ENCODE data around the gene RELCH. TPM values are rescaled to one million over a fixed set of nuclear protein-coding genes. Genes with fewer than 3 reads are reported as not detected.

The RELCH gene
- total and polyA plus RNA-seq, 2 of the 13 experiments (the other 11 are each of a cell fraction or from before 2014, with no cell fraction given): 5.6 to 31.7 TPM

DNA sequence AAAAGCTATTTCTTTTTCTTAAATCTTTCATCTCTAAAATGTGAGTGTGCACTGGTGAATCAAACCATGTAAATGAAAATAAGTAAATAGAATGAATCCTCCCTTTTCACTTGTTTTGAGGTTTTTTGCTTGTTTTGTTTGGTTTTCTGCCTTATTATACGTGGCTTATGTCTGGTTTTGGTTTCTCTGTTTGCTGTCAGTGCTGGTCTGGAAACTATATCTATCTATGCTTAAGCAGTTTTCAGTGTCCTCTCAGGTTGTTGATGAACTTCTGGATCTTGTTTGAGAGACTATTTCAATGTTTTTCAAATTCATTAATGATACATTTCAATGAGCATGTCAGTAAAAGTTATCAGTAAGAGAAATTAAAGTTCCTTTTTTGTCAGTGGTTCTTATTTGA, 90.0 kb downstream of the RELCH start:
- peaks cover 3 to 28% of the 10 kb centered on the region in 2 experiments for H3K36me3 ChIP-seq (replicated peaks in 1 of 2; ENCODE audit: control insufficient read depth in 1 of 2, insufficient read depth in 2 of 2, low read length in 2 of 2)
- ChIA-PET CTCF (ENCODE audit: low intra/inter-chr PET ratio, low total read pairs) (no interaction called here), POLR2A (no interaction called here)
- FAIRE-seq: no peak
- BruUV-seq (replicated peaks): no TSS peak
- H3K27me3 ChIP-seq (ENCODE audit: control insufficient read depth in 1 of 2, insufficient read depth in 2 of 2, low read length in 2 of 2): no peaks in the 10 kb centered on the region; a peak in 1 of 5 replicates
- H3K79me2 ChIP-seq (ENCODE audit: insufficient read depth, low read length): no peaks in the 10 kb centered on the region
- TF ChIP-seq IRF2 (CRISPR knock-in tag; IDR thresholded peaks at IDR 0.05): no peak
- no peak for TF ChIP-seq RFX3 (CRISPR knock-in tag; IDR thresholded peaks at IDR 0.05)
- no peak for TF ChIP-seq ZIK1 (CRISPR knock-in tag; IDR thresholded peaks at IDR 0.05; ENCODE audit: borderline replicate concordance, low read depth)
- no peak for TF ChIP-seq CEBPB (IDR thresholded peaks at IDR 0.05; ENCODE audit: borderline replicate concordance, low read depth, low read length)
- TF ChIP-seq FOSL2 (CRISPR knock-in tag; IDR thresholded peaks at IDR 0.05): no peak
- TF ChIP-seq RAD51 (IDR thresholded peaks at IDR 0.05; ENCODE audit: borderline replicate concordance): no peak
- TF ChIP-seq, protein P1, sequence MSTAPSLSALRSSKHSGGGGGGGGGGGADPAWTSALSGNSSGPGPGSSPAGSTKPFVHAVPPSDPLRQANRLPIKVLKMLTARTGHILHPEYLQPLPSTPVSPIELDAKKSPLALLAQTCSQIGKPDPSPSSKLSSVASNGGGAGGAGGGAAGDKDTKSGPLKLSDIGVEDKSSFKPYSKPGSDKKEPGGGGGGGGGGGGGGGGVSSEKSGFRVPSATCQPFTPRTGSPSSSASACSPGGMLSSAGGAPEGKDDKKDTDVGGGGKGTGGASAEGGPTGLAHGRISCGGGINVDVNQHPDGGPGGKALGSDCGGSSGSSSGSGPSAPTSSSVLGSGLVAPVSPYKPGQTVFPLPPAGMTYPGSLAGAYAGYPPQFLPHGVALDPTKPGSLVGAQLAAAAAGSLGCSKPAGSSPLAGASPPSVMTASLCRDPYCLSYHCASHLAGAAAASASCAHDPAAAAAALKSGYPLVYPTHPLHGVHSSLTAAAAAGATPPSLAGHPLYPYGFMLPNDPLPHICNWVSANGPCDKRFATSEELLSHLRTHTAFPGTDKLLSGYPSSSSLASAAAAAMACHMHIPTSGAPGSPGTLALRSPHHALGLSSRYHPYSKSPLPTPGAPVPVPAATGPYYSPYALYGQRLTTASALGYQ (CRISPR knock-in tag; IDR thresholded peaks at IDR 0.05): no peak
- TF ChIP-seq FOXC1 (CRISPR knock-in tag; IDR thresholded peaks at IDR 0.05; ENCODE audit: borderline replicate concordance): no peak
- TF ChIP-seq, protein P2, sequence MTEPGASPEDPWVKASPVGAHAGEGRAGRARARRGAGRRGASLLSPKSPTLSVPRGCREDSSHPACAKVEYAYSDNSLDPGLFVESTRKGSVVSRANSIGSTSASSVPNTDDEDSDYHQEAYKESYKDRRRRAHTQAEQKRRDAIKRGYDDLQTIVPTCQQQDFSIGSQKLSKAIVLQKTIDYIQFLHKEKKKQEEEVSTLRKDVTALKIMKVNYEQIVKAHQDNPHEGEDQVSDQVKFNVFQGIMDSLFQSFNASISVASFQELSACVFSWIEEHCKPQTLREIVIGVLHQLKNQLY (CRISPR knock-in tag; IDR thresholded peaks at IDR 0.05): no peak
- TF ChIP-seq RFX5 (IDR thresholded peaks at IDR 0.05; ENCODE audit: low read depth, low read length): no peak
- TF ChIP-seq ZBTB38 (CRISPR knock-in tag; IDR thresholded peaks at IDR 0.05): no peak
- TF ChIP-seq NFATC3 (CRISPR knock-in tag; IDR thresholded peaks at IDR 0.05): no peak
- TF ChIP-seq CHD2 (IDR thresholded peaks at IDR 0.05; ENCODE audit: low read depth, low read length): no peak
- no peak for TF ChIP-seq ZSCAN20 (CRISPR knock-in tag; IDR thresholded peaks at IDR 0.05; ENCODE audit: borderline replicate concordance)
- TF ChIP-seq DMAP1 (CRISPR knock-in tag; IDR thresholded peaks at IDR 0.05): no peak
- TF ChIP-seq, protein P3, sequence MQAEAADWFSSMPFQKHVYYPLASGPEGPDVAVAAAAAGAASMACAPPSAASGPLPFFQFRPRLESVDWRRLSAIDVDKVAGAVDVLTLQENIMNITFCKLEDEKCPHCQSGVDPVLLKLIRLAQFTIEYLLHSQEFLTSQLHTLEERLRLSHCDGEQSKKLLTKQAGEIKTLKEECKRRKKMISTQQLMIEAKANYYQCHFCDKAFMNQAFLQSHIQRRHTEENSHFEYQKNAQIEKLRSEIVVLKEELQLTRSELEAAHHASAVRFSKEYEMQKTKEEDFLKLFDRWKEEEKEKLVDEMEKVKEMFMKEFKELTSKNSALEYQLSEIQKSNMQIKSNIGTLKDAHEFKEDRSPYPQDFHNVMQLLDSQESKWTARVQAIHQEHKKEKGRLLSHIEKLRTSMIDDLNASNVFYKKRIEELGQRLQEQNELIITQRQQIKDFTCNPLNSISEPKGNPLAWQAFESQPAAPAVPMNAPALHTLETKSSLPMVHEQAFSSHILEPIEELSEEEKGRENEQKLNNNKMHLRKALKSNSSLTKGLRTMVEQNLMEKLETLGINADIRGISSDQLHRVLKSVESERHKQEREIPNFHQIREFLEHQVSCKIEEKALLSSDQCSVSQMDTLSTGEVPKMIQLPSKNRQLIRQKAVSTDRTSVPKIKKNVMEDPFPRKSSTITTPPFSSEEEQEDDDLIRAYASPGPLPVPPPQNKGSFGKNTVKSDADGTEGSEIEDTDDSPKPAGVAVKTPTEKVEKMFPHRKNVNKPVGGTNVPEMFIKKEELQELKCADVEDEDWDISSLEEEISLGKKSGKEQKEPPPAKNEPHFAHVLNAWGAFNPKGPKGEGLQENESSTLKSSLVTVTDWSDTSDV (CRISPR knock-in tag; IDR thresholded peaks at IDR 0.05): no peak
- TF ChIP-seq ZNF776 (CRISPR knock-in tag; IDR thresholded peaks at IDR 0.05): no peak
- no peak for TF ChIP-seq ZC3H13 (CRISPR knock-in tag; IDR thresholded peaks at IDR 0.05)
- TF ChIP-seq KAT8 (CRISPR knock-in tag; IDR thresholded peaks at IDR 0.05): no peak
- H3K4me2 ChIP-seq (ENCODE audit: low read depth, low read length): no peak overlapping the region
- no peak overlapping the region for H3K27ac ChIP-seq (ENCODE audit: extremely low read length, insufficient read depth, low read length)
- H4K20me1 ChIP-seq (ENCODE audit: insufficient read depth, low read length): no peaks in the 10 kb centered on the region
- DNase-seq (ENCODE audit: low spot score): no peak
- H2AFZ ChIP-seq (ENCODE audit: low read length): no peak overlapping the region
- no peak overlapping the region for H3K4me3 ChIP-seq (replicated peaks in 1 of 3; ENCODE audit: insufficient read depth in 1 of 3, low read depth in 2 of 3, low read length in 3 of 3)
- H3K4me1 ChIP-seq (ENCODE audit: insufficient read depth, low read length): no peaks in the 10 kb centered on the region
- no peaks in the 10 kb centered on the region for H3K9me3 ChIP-seq (ENCODE audit: low read length)
- H3K9ac ChIP-seq (ENCODE audit: insufficient read depth, low read depth, low read length): no peak overlapping the region
- intact Hi-C loops (cut with micrococcal nuclease; ENCODE audit: unreplicated experiment): no loop called here
- no peak for ATAC-seq
- 100% methylated on average over 1 of the region's 1 CpG for WGBS (ENCODE audit: low lambda C conversion rate)
- in situ Hi-C loops (cut with HindIII; ENCODE audit: extremely low pct_ligation_motif_present, low pct_unique_long_range_greater_than_20kb): no loop called here
